ENCODE results near the gene KRTAP4-7.
"Not testable (repeated sequence)": the region's sequence is repeated elsewhere in the genome, so short reads cannot be mapped to it uniquely, and the experiment has no call there.

The KRTAP4-7 gene

GRCh38 chr17:41123991-41124371, 40.0 kb downstream of the KRTAP4-7 start, which contains the start of gene KRTAP4-12:
Gene KRTAP4-12, minus strand, starts transcription at chr17:41124182. Its CDS starts 60 bp downstream, at chr17:41124122.
- H3K27me3 ChIP-seq (ENCODE audit: control insufficient read depth in 1 of 2, insufficient read depth in 2 of 2, low read length in 2 of 2); H3K9ac ChIP-seq (ENCODE audit: low read depth in 1 of 2, low read length in 2 of 2); H3K4me3 ChIP-seq (ENCODE audit: low read depth in 1 of 2, low read length in 2 of 2); H3K27ac ChIP-seq (ENCODE audit: low read depth, low read length); H3K36me3 ChIP-seq (ENCODE audit: control insufficient read depth in 1 of 2, insufficient read depth in 2 of 2, low read length in 2 of 2); H3K9me3 ChIP-seq (ENCODE audit: control insufficient read depth in 1 of 2, low read length in 2 of 2); H3K4me1 ChIP-seq (ENCODE audit: control insufficient read depth in 1 of 2, insufficient read depth in 2 of 2, low read length in 2 of 2): not testable (repeated sequence)

DNA sequence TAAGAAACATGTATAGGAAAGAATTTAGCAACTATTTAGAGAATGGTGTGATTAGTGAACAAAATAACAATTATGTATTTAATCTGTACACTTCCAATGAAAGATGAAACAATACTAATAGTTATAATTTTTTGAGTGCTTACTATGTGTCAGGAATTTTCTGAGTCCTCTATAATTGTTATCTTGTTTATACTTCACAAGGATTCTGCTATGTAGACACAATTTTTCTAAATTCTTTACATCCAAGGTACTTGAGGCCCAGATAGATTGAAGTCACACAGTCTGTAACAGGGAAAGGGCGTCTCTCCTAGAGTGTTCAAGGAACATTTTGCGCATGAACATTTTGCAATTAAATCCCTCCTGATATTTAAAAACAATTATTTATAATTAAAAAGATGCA, 41.1 kb downstream of the KRTAP4-7 start:
- Histone ChIP-seq H3K27me3 (ENCODE audit: control insufficient read depth in 1 of 2, insufficient read depth in 2 of 2, low read length in 2 of 2) (no peaks in the 10 kb centered on the region), H3K4me3 (ENCODE audit: low read depth in 1 of 2, low read length in 2 of 2) (no peak overlapping the region), H3K4me1 (ENCODE audit: control insufficient read depth in 1 of 2, insufficient read depth in 2 of 2, low read length in 2 of 2) (no peaks in the 10 kb centered on the region), H3K9ac (ENCODE audit: low read depth in 1 of 2, low read length in 2 of 2) (no peak overlapping the region), H3K36me3 (ENCODE audit: control insufficient read depth in 1 of 2, insufficient read depth in 2 of 2, low read length in 2 of 2) (no peaks in the 10 kb centered on the region), H3K9me3 (ENCODE audit: control insufficient read depth in 1 of 2, low read length in 2 of 2) (no peaks in the 10 kb centered on the region), H3K27ac (ENCODE audit: low read depth, low read length) (no peak overlapping the region)

GRCh38 chr17:41126412-41126811, 42.5 kb downstream of the KRTAP4-7 start:
- Histone ChIP-seq H3K9me3 (ENCODE audit: control insufficient read depth in 1 of 2, low read length in 2 of 2) (no peaks in the 10 kb centered on the region), H3K4me3 (ENCODE audit: low read depth in 1 of 2, low read length in 2 of 2) (no peak overlapping the region), H3K27me3 (ENCODE audit: control insufficient read depth in 1 of 2, insufficient read depth in 2 of 2, low read length in 2 of 2) (no peaks in the 10 kb centered on the region), H3K36me3 (ENCODE audit: control insufficient read depth in 1 of 2, insufficient read depth in 2 of 2, low read length in 2 of 2) (no peaks in the 10 kb centered on the region), H3K9ac (ENCODE audit: low read depth in 1 of 2, low read length in 2 of 2) (no peak overlapping the region), H3K4me1 (ENCODE audit: control insufficient read depth in 1 of 2, insufficient read depth in 2 of 2, low read length in 2 of 2) (no peaks in the 10 kb centered on the region), H3K27ac (ENCODE audit: low read depth, low read length) (no peak overlapping the region)

DNA sequence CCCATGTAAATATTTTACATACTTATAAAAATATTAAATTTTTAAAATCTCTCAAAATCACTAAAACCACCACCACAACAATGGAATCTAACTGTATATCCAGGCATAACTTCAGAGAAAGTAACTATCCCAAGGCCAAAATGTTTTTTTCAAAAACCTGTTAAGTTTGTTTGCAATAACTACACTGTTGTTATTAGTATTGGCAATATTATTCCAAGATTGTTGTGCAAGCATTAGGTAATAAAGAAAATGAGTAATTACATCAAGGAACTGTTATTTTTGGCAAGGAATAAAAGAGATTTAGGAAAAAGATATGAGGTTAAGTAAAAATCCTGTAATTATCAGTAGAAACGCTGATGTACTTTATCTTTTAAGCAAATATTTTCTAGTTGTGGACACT, 43.4 kb downstream of the KRTAP4-7 start:
- no peak overlapping the region for H3K27ac ChIP-seq (ENCODE audit: low read depth, low read length)
- H3K9ac ChIP-seq (ENCODE audit: low read depth in 1 of 2, low read length in 2 of 2) = no peak overlapping the region
- H3K27me3 ChIP-seq (ENCODE audit: control insufficient read depth in 1 of 2, insufficient read depth in 2 of 2, low read length in 2 of 2) = no peaks in the 10 kb centered on the region
- no peaks in the 10 kb centered on the region for H3K36me3 ChIP-seq (ENCODE audit: control insufficient read depth in 1 of 2, insufficient read depth in 2 of 2, low read length in 2 of 2)
- no peaks in the 10 kb centered on the region for H3K4me1 ChIP-seq (ENCODE audit: control insufficient read depth in 1 of 2, insufficient read depth in 2 of 2, low read length in 2 of 2)
- H3K9me3 ChIP-seq (ENCODE audit: control insufficient read depth in 1 of 2, low read length in 2 of 2) = no peaks in the 10 kb centered on the region
- H3K4me3 ChIP-seq (ENCODE audit: low read depth in 1 of 2, low read length in 2 of 2) = no peak overlapping the region

DNA sequence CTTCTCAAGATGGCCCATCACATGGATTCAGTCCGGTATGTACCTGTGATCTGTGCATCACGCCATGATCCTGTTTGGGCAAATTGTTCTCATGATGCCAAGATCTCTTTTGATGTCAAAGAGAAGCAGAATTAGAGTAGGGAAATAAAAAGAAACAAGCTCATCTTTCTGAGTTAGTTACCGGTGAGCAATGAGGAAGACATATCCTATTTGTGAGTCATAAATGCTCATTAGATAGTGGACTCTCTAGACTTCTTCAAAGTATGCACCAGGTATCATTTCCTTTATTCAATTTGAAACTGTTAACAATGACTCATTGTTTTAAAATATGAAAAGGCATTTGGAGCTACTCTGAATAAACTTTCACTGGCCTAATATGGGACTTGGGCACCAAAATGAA, 48.0 kb downstream of the KRTAP4-7 start:
- H3K4me3 ChIP-seq (ENCODE audit: low read depth in 1 of 2, low read length in 2 of 2) = no peak overlapping the region
- H3K4me1 ChIP-seq (ENCODE audit: control insufficient read depth in 1 of 2, insufficient read depth in 2 of 2, low read length in 2 of 2) = no peaks in the 10 kb centered on the region
- no peak overlapping the region for H3K27ac ChIP-seq (ENCODE audit: low read depth, low read length)
- H3K9me3 ChIP-seq (ENCODE audit: control insufficient read depth in 1 of 2, low read length in 2 of 2) = no peaks in the 10 kb centered on the region
- no peaks in the 10 kb centered on the region for H3K36me3 ChIP-seq (ENCODE audit: control insufficient read depth in 1 of 2, insufficient read depth in 2 of 2, low read length in 2 of 2)
- H3K27me3 ChIP-seq (ENCODE audit: control insufficient read depth in 1 of 2, insufficient read depth in 2 of 2, low read length in 2 of 2) = no peaks in the 10 kb centered on the region
- H3K9ac ChIP-seq (ENCODE audit: low read depth in 1 of 2, low read length in 2 of 2) = no peak overlapping the region

DNA sequence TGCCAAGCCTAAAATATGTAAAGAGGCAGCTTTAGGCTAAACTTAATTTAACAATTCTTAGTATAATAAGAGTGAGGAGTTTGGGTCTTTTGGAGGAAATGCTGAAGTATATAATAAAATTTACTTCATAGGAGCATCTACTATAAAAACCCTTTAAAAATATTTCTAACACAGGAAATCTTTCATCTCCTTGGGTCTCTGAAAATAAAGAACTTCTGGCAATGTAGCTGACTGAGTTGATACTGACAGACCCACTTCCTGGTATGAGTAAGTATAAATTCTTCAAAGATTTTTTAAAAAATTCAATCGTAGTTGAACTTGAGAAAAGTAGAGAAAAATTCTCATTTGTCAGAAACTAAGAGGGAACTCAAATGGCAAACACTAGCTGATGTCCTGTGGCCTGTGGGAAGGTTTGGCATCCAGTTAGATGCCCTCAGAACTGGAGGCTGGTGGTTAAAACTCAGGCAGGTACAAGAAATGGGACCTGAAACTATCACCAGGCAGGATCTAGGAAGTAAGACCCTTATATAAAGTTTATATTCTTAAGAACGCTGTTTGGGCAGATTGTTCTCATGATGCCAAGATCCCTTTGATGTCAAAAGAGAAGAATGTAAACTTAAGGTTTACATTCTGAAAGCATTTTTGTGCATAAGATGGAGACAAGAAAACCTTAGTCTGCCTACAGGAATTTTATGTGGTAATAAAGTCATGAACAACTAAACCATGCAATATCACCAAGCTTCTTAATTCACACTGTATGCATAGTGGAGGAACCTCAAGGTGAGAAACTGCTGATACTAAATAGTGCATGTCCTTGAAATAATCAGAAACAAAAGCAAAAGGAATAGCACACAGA, 50.2 kb downstream of the KRTAP4-7 start:
- Histone ChIP-seq H3K27me3 (ENCODE audit: control insufficient read depth in 1 of 2, insufficient read depth in 2 of 2, low read length in 2 of 2) (no peaks in the 10 kb centered on the region), H3K27ac (ENCODE audit: low read depth, low read length) (no peak overlapping the region), H3K4me3 (ENCODE audit: low read depth in 1 of 2, low read length in 2 of 2) (no peak overlapping the region), H3K9ac (ENCODE audit: low read depth in 1 of 2, low read length in 2 of 2) (no peak overlapping the region), H3K36me3 (ENCODE audit: control insufficient read depth in 1 of 2, insufficient read depth in 2 of 2, low read length in 2 of 2) (no peaks in the 10 kb centered on the region), H3K4me1 (ENCODE audit: control insufficient read depth in 1 of 2, insufficient read depth in 2 of 2, low read length in 2 of 2) (no peaks in the 10 kb centered on the region), H3K9me3 (ENCODE audit: control insufficient read depth in 1 of 2, low read length in 2 of 2) (no peaks in the 10 kb centered on the region)

All from duodenal mucosa (tissue), 2 donors.